HuH-7.5 (cell line): ENCODE data around the gene CCN6.

ENCODE experiments used
- DNase-seq: peaks from one replicate; pipeline ENCODE4 v3.0.0; 2011; ENCODE audit warnings: low spot score

CCN6 gene

GRCh38 chr6:112054001-112054400 is at the start of gene CCN6:
CCN6 (plus strand) TSS chr6:112054104; CDS start chr6:112054358, 254 bp downstream.
- no peak for DNase-seq

- no peak for DNase-seq
Observed at GRCh38 chr6:112004201-112005012, 49.5 kb upstream of the CCN6 start.

GRCh38 chr6:112005013-112005371 is 48.9 kb upstream of the CCN6 start:
- DNase-seq = no peak

- no peak for DNase-seq
Observed at GRCh38 chr6:112007254-112007653, 46.6 kb upstream of the CCN6 start.

- DNase-seq = no peak
Observed at GRCh38 chr6:112007805-112008204, 46.1 kb upstream of the CCN6 start.

- DNase-seq = no peak
Observed at GRCh38 chr6:112008482-112008881, 45.4 kb upstream of the CCN6 start.

GRCh38 chr6:112010328-112010727 is 43.6 kb upstream of the CCN6 start:
- DNase-seq = no peak

GRCh38 chr6:112013051-112013450 is 40.9 kb upstream of the CCN6 start:
- DNase-seq = no peak

- no peak for DNase-seq
Observed at GRCh38 chr6:112014483-112014882, 39.4 kb upstream of the CCN6 start.

GRCh38 chr6:112015725-112016124 is 38.2 kb upstream of the CCN6 start:
- DNase-seq = no peak

- no peak for DNase-seq
Observed at GRCh38 chr6:112016320-112016719, 37.6 kb upstream of the CCN6 start.

GRCh38 chr6:112017169-112017568 is 36.7 kb upstream of the CCN6 start:
- DNase-seq = no peak

GRCh38 chr6:112017760-112018537 is 36.0 kb upstream of the CCN6 start:
- no peak for DNase-seq

GRCh38 chr6:112018619-112019416 is 35.1 kb upstream of the CCN6 start:
- peak; percentile 31 for DNase-seq

- no peak for DNase-seq
Observed at GRCh38 chr6:112019589-112019988, 34.3 kb upstream of the CCN6 start.

- no peak for DNase-seq
Observed at GRCh38 chr6:112021691-112022310, 32.1 kb upstream of the CCN6 start.

- no peak for DNase-seq
Observed at GRCh38 chr6:112022749-112023148, 31.2 kb upstream of the CCN6 start.

- DNase-seq = no peak
Observed at GRCh38 chr6:112024464-112024863, 29.4 kb upstream of the CCN6 start.

- DNase-seq = no peak
Observed at GRCh38 chr6:112026933-112027332, 27.0 kb upstream of the CCN6 start.

GRCh38 chr6:112027942-112028674 is 25.8 kb upstream of the CCN6 start:
- DNase-seq = no peak

GRCh38 chr6:112029045-112029822 is 24.7 kb upstream of the CCN6 start:
- DNase-seq = no peak
